Endodermal cell (in vitro differentiated cells): ENCODE results near the gene MRPL36. TPM values are rescaled to one million over a fixed set of nuclear protein-coding genes. Genes with fewer than 3 reads are reported as not detected.

ENCODE experiments used
- DNase-seq: peaks from one replicate; pipeline ENCODE4 v3.0.0-alpha.2; 2017
- H3K27ac ChIP-seq: 2 replicates; pipeline ENCODE4 v1.5.1; 2013; ENCODE audit warnings: mild to moderate bottlenecking, low read depth, low read length, moderate library complexity
- H3K27me3 ChIP-seq: 2 replicates; pipeline ENCODE4 v1.6.1; 2013; ENCODE audit warnings: mild to moderate bottlenecking, low read length, moderate library complexity; ENCODE audit not compliant: insufficient read depth, control insufficient read depth, poor library complexity, severe bottlenecking
- H3K36me3 ChIP-seq: 2 replicates; pipeline ENCODE4 v1.7.0; 2013; ENCODE audit warnings: mild to moderate bottlenecking, low read length, moderate library complexity; ENCODE audit not compliant: control insufficient read depth, insufficient read depth
- H3K4me1 ChIP-seq: one replicate; pipeline ENCODE4 v1.7.0; 2013; ENCODE audit warnings: low read length; ENCODE audit not compliant: control insufficient read depth, insufficient read depth
- H3K4me3 ChIP-seq: 2 replicates; pipeline ENCODE4 v1.5.1; 2013; ENCODE audit warnings: mild to moderate bottlenecking, low read length, moderate library complexity
- H3K9ac ChIP-seq: 2 replicates; pipeline ENCODE4 v1.6.1; 2013; ENCODE audit warnings: mild to moderate bottlenecking, low read length, moderate library complexity; ENCODE audit not compliant: poor library complexity, severe bottlenecking; ENCODE audit errors: extremely low read depth
- H3K9me3 ChIP-seq: 2 replicates; pipeline ENCODE4 v1.6.1; 2013; ENCODE audit warnings: mild to moderate bottlenecking, low read length, moderate library complexity; ENCODE audit not compliant: control insufficient read depth
- H3K27ac Mint-ChIP-seq: 2 replicates; pipeline ENCODE4 v1.8.0; 2020; ENCODE audit warnings: mixed read lengths
- H3K27me3 Mint-ChIP-seq: 2 replicates; pipeline ENCODE4 v1.8.0; 2021; ENCODE audit warnings: mild to moderate bottlenecking, mixed read lengths; ENCODE audit not compliant: insufficient read depth
- H3K36me3 Mint-ChIP-seq: 2 replicates; pipeline ENCODE4 v1.8.0; 2020; ENCODE audit warnings: low read depth, mixed read lengths
- H3K4me1 Mint-ChIP-seq: 2 replicates; pipeline ENCODE4 v1.8.0; 2020; ENCODE audit warnings: mixed read lengths
- H3K4me3 Mint-ChIP-seq: 2 replicates; pipeline ENCODE4 v1.8.0; 2020; ENCODE audit warnings: mild to moderate bottlenecking, moderate library complexity, mixed read lengths
- H3K9me3 Mint-ChIP-seq: 2 replicates; pipeline ENCODE4 v1.8.0; 2020; ENCODE audit warnings: mild to moderate bottlenecking, mixed read lengths
- whole genome bisulfite sequencing, 2 experiments: methylation state at CpG; one replicate each; pipeline versions ENCODE4 v1.1.5 to v1.1.7; 2013; ENCODE audit warnings: missing lambda C conversion rate in 2 of 2, mixed read lengths in 1 of 2; ENCODE audit not compliant: insufficient coverage in 1 of 2, insufficient read length in 1 of 2; 5-methylcytosine and 5-hydroxymethylcytosine counted together
- long read RNA-seq, 4 experiments: library from polyadenylated mRNA in 2 of 4; library from RNA in 1 of 4; library from capped mRNA in 1 of 4; stranded (forward) in 3 of 4; unstranded in 1 of 4; transcript quantifications; one replicate each; pipeline ENCODE4 v2.0.0, GENCODE V29; 2020 to 2021; ENCODE audit warnings: inconsistent platforms in 1 of 4
- polyA plus RNA-seq, 2 experiments: library from polyadenylated mRNA; stranded (reverse); fragments of 50-300 nt; gene quantifications; one replicate each; pipeline ENCODE4 v1.2.3, GENCODE V29; 2013
- total RNA-seq, 2 donors: library from RNA; stranded (reverse); fragmentation: NEBNext Ultra II Directional in 1 of 2; extraction: Animal tissue kit (Norgen Biotek cat#: 25700) in 1 of 2; gene quantifications; 2 replicates in 1 of 2; 3 replicates in 1 of 2; pipeline ENCODE4 v1.2.1, GENCODE V29; 2021
- TF ChIP-seq, protein P1 (sequence below): fragments of 200-600 bp; sonication (generic); conservative IDR thresholded peaks from 2 replicates; pipeline ENCODE4 v1.5.0; 2021; ENCODE audit warnings: antibody characterized with exemption, mild to moderate bottlenecking

The MRPL36 gene
- total RNA-seq = 10 to 100 TPM; 44.0 to 49.7 TPM
- 73.8 TPM for polyA plus RNA-seq (2013, experiment 1 of 2)
- 63.7 TPM for polyA plus RNA-seq (2013, experiment 2 of 2)
- long read RNA-seq, experiment 1, transcript MRPL36-202 (2 exons, 610 nt) = minor isoform, 5 of 26 reads
- long read RNA-seq, experiment 1, transcript MRPL36-204 (2 exons, 686 nt) = major isoform, 6 of 26 reads
- long read RNA-seq, experiment 1, partial matches to known transcripts = 14 of 26 reads
- long read RNA-seq, experiment 1, other reads (novel, unspliced or antisense) = 1 of 26 reads
- long read RNA-seq, experiment 2, transcript MRPL36-202 (2 exons, 610 nt) = major isoform, 18 of 36 reads
- long read RNA-seq, experiment 2, transcript MRPL36-204 (2 exons, 686 nt) = minor isoform, 10 of 36 reads
- long read RNA-seq, experiment 2, partial matches to known transcripts = 3 of 36 reads
- long read RNA-seq, experiment 2, other reads (novel, unspliced or antisense) = 3 of 36 reads
- long read RNA-seq, experiment 3, transcript MRPL36-202 (2 exons, 610 nt) = minor isoform, 6 of 21 reads
- long read RNA-seq, experiment 3, transcript MRPL36-204 (2 exons, 686 nt) = major isoform, 12 of 21 reads
- long read RNA-seq, experiment 3, partial matches to known transcripts = 1 of 21 reads
- long read RNA-seq, experiment 3, other reads (novel, unspliced or antisense) = 2 of 21 reads
- long read RNA-seq, experiment 4, partial matches to known transcripts = 0 of 1 reads
- long read RNA-seq, experiment 4, other reads (novel, unspliced or antisense) = 1 of 1 reads

DNA sequence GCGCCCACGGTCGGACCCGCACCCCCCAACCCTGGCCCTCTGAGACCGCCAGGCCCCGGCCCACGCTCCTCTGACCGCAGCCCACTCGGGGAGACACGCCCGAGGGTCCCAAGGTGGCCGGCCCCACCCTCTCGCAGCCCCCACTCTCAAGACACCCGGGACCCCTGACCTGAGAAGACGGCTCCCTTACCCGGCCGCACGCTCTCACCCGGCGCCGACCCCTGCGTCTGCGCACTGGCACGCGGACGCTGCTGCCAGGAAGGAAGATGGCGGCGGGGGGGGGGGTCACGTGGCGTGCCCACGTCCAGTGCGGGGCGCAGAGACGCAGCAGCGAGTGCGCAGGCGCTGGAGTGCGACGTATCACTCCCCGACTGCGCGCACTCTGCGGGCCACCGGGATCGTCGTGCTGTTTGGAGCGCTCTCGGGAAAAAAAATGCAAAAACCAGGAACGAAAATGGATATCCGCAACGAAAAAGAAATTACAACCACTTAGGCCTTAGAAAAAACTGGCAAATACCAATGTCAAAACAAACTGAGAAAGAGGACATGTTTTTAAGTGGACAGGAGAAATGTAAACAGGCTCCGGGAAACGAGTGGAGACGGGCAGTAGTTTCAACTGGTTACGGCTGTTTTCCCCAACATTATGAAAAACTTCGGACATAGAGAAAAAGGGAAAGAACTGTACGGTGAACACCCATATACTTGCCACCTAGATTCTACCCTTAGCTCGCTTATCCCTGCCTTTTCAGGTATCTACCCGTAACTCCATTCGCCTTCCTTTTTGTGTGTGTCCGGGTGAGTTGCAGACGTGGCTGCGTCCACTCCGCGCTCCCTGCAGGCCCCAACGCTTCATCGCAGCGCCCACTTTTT, at the start of gene MRPL36:
TSS of gene MRPL36 (minus strand) at position 236 of the 870 bp plus-strand sequence. CDS start 902 bp downstream, outside the sequence.
- peaks cover 9% of the 10 kb centered on the region for H3K4me1 Mint-ChIP-seq
- WGBS, 2 experiments = 0 to 1% methylated on average over 28 to 68 of the region's 68 CpGs
- Histone ChIP-seq H3K27ac (peak within 1 kb of the TSS; percentile 83), H3K9ac (peak within 1 kb of the TSS; percentile 77), H3K27me3 (no peaks in the 10 kb centered on the region), H3K4me1 (no peaks in the 10 kb centered on the region), H3K4me3 (peak within 1 kb of the TSS; percentile 97), H3K36me3 (peaks cover 44% of the 10 kb centered on the region), H3K9me3 (no peaks in the 10 kb centered on the region)
- peak within 1 kb of the TSS; percentile 97 for H3K27ac Mint-ChIP-seq
- no peaks in the 10 kb centered on the region for H3K9me3 Mint-ChIP-seq
- peaks cover 40% of the 10 kb centered on the region for H3K36me3 Mint-ChIP-seq
- TF ChIP-seq, protein P1, sequence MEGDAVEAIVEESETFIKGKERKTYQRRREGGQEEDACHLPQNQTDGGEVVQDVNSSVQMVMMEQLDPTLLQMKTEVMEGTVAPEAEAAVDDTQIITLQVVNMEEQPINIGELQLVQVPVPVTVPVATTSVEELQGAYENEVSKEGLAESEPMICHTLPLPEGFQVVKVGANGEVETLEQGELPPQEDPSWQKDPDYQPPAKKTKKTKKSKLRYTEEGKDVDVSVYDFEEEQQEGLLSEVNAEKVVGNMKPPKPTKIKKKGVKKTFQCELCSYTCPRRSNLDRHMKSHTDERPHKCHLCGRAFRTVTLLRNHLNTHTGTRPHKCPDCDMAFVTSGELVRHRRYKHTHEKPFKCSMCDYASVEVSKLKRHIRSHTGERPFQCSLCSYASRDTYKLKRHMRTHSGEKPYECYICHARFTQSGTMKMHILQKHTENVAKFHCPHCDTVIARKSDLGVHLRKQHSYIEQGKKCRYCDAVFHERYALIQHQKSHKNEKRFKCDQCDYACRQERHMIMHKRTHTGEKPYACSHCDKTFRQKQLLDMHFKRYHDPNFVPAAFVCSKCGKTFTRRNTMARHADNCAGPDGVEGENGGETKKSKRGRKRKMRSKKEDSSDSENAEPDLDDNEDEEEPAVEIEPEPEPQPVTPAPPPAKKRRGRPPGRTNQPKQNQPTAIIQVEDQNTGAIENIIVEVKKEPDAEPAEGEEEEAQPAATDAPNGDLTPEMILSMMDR = no peak
- H3K4me3 Mint-ChIP-seq = peak within 1 kb of the TSS; percentile 78
- H3K27me3 Mint-ChIP-seq = no peaks in the 10 kb centered on the region
- DNase-seq = peak; percentile 98

DNA sequence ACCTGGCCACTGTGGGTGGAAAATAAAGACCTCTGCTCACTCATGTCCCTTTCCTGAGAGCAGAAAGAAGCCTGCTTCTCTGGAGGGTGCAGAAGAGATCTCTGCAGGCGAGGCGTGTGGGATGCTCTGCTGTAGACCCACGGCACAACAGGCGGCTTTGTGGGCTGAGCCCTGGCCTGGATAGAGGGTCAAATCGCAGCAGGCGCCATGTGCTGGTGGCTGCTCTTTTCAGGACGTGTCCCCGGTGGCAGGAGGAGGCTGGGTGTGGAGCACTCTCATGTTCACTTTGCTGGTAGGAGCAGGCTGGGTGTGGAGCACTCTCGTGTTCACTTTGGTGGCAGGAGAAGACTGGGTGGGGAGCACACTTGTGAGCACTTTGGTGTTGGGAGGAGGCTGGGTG, 48.0 kb upstream of the MRPL36 start:
- no peaks in the 10 kb centered on the region for H3K9me3 Mint-ChIP-seq
- H3K4me3 Mint-ChIP-seq = no peak overlapping the region
- no peak for DNase-seq
- 81 to 85% methylated on average over 5 to 9 of the region's 9 CpGs for WGBS, 2 experiments
- Histone ChIP-seq H3K9ac (no peak overlapping the region), H3K27me3 (peaks cover 69% of the 10 kb centered on the region), H3K27ac (no peak overlapping the region), H3K9me3 (peaks cover 5% of the 10 kb centered on the region), H3K4me1 (no peaks in the 10 kb centered on the region), H3K36me3 (no peaks in the 10 kb centered on the region), H3K4me3 (no peak overlapping the region)
- H3K4me1 Mint-ChIP-seq = peaks cover 6% of the 10 kb centered on the region
- H3K27me3 Mint-ChIP-seq = peaks cover 63% of the 10 kb centered on the region
- TF ChIP-seq, protein P1 = no peak
- no peaks in the 10 kb centered on the region for H3K36me3 Mint-ChIP-seq
- H3K27ac Mint-ChIP-seq = no peak overlapping the region

DNA sequence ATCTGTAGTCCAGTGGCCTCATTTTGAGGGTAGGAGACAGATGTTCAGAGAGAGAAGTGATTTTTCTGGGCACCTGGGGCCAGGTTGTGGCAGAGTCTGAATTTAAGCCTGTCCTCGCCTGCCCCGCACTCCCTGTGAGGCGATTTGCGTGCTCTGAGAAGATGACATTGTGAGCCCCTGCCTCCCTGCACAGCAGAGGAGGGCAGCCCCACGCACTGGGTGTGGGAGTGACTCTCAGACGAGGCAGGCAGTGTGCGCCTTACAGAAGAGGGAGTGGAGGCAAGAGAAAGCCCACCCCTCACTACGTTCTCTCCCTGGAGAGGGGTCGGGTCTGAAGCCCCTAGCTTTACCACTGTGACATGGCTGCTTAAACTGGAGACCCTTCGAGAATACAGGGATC, 47.4 kb upstream of the MRPL36 start:
- Mint-ChIP-seq H3K27ac (no peak overlapping the region), H3K27me3 (peaks cover 62% of the 10 kb centered on the region)
- 80 to 86% methylated on average over 2 to 10 of the region's 10 CpGs for WGBS, 2 experiments

More for the DNA sequence above, 47.4 kb upstream of the MRPL36 start:
- Mint-ChIP-seq H3K4me1 (peaks cover 6% of the 10 kb centered on the region), H3K4me3 (no peak overlapping the region), H3K9me3 (no peaks in the 10 kb centered on the region), H3K36me3 (no peaks in the 10 kb centered on the region)
- no peak for DNase-seq
- Histone ChIP-seq H3K36me3 (no peaks in the 10 kb centered on the region), H3K9ac (no peak overlapping the region), H3K27ac (no peak overlapping the region), H3K4me3 (no peak overlapping the region), H3K27me3 (peaks cover 66% of the 10 kb centered on the region), H3K4me1 (no peaks in the 10 kb centered on the region), H3K9me3 (peaks cover 5% of the 10 kb centered on the region)
- TF ChIP-seq, protein P1 = no peak
